ENCODE measurements around the gene KCTD19.
A peak's percentile ranks its signal among the peaks of the same experiment; 100 is the strongest.

KCTD19 gene

DNA sequence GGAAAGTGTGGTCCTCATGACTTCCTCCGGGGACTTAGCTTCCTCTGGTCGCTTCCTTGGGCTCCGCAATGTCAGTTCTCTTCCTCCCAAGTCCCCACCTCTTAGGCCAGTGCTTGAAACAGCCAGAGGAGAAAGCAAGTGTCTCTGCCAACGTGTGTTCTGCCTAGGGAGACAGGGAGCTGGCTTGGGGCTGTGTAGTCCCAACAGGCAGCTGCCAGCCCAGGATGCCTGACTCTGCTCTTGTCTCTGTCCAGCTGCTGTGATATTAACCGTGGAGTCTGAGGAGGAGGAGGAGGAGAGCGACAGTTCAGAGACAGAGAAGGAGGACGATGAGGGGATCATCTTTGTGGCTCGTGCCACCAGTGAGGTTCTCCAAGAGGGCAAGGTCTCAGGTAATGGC lies 60.7 kb downstream of the KCTD19 start:
- Histone ChIP-seq H3K27ac (ENCODE audit: low read depth, low read length) (no peak overlapping the region), H3K9me3 (ENCODE audit: control insufficient read depth, insufficient read depth, low read length) (no peaks in the 10 kb centered on the region), H3K9me2 (replicated peaks; ENCODE audit: control insufficient read depth, low read length) (no peaks in the 10 kb centered on the region), H3K4me1 (ENCODE audit: control insufficient read depth, low read length) (no peaks in the 10 kb centered on the region), H3K36me3 (ENCODE audit: control insufficient read depth, low read length) (no peaks in the 10 kb centered on the region), H3K79me2 (ENCODE audit: control insufficient read depth, low read length) (no peaks in the 10 kb centered on the region), H4K20me1 (ENCODE audit: control insufficient read depth, insufficient read depth, low read depth, low read length) (no peaks in the 10 kb centered on the region), H3K4me3 (ENCODE audit: low read length) (no peak overlapping the region), H3K27me3 (ENCODE audit: control insufficient read depth, low read length) (peaks cover 25% of the 10 kb centered on the region), H3K4me2 (ENCODE audit: low read length) (no peak overlapping the region), H3F3A (ENCODE audit: control insufficient read depth, insufficient read depth) (no peaks in the 10 kb centered on the region)
- no peak for TF ChIP-seq EZH2phosphoT487 (IDR thresholded peaks at IDR 0.05; ENCODE audit: borderline replicate concordance, low read length)
- TF ChIP-seq, protein P1, sequence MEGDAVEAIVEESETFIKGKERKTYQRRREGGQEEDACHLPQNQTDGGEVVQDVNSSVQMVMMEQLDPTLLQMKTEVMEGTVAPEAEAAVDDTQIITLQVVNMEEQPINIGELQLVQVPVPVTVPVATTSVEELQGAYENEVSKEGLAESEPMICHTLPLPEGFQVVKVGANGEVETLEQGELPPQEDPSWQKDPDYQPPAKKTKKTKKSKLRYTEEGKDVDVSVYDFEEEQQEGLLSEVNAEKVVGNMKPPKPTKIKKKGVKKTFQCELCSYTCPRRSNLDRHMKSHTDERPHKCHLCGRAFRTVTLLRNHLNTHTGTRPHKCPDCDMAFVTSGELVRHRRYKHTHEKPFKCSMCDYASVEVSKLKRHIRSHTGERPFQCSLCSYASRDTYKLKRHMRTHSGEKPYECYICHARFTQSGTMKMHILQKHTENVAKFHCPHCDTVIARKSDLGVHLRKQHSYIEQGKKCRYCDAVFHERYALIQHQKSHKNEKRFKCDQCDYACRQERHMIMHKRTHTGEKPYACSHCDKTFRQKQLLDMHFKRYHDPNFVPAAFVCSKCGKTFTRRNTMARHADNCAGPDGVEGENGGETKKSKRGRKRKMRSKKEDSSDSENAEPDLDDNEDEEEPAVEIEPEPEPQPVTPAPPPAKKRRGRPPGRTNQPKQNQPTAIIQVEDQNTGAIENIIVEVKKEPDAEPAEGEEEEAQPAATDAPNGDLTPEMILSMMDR (IDR thresholded peaks at IDR 0.05; ENCODE audit: low read depth, low read length, poor library complexity, severe bottlenecking): no peak

DNA sequence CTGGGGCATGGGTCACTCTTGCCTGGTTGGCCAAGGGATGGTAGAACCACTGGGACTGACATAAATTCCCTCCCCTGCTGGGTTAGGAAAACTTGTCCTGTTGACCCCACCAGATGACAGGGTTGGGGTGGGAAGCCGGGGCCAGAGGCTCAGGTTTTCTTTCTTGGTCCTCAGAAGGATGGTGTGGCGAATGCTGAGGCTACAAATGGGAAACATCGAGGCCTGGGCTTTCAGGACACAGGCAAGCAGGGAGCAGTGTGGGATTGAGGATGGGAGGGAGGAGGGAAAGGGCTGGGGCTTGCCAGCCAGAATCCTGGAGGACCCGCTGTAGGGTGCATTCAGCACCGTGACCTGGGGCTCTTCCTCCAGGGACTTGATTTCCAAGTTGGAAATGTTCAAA lies 61.7 kb downstream of the KCTD19 start:
- Histone ChIP-seq H3F3A (ENCODE audit: control insufficient read depth, insufficient read depth) (no peaks in the 10 kb centered on the region), H3K4me1 (ENCODE audit: control insufficient read depth, low read length) (no peaks in the 10 kb centered on the region), H4K20me1 (ENCODE audit: control insufficient read depth, insufficient read depth, low read depth, low read length) (no peaks in the 10 kb centered on the region), H3K27ac (ENCODE audit: low read depth, low read length) (no peak overlapping the region), H3K9me3 (ENCODE audit: control insufficient read depth, insufficient read depth, low read length) (no peaks in the 10 kb centered on the region), H3K79me2 (ENCODE audit: control insufficient read depth, low read length) (no peaks in the 10 kb centered on the region), H3K9me2 (replicated peaks; ENCODE audit: control insufficient read depth, low read length) (no peaks in the 10 kb centered on the region), H3K27me3 (ENCODE audit: control insufficient read depth, low read length) (peaks cover 25% of the 10 kb centered on the region), H3K4me3 (ENCODE audit: low read length) (no peak overlapping the region), H3K36me3 (ENCODE audit: control insufficient read depth, low read length) (no peaks in the 10 kb centered on the region), H3K4me2 (ENCODE audit: low read length) (no peak overlapping the region)
- no peak for TF ChIP-seq EZH2phosphoT487 (IDR thresholded peaks at IDR 0.05; ENCODE audit: borderline replicate concordance, low read length)
- TF ChIP-seq, protein P1 (IDR thresholded peaks at IDR 0.05; ENCODE audit: low read depth, low read length, poor library complexity, severe bottlenecking): no peak

DNA sequence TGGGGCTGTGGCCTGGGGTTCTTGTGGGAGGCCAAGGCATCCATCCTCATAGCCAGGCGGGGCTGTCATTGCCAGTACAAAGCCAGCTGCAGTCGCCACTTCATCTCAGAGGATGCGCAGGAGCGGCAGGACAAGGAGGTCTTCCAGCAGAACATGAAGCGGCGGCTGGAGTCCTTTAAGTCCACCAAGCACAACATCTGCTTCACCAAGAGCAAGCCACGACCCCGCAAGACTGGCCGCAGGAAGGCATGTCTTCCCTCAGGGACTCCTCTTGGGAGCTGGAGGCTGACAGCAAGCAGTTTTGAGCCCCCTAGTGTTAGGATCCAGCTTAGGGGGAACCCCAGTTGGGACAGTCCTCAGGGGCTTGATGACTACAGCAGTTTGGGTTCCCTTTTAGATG lies 62.3 kb downstream of the KCTD19 start:
- no peaks in the 10 kb centered on the region for H3K79me2 ChIP-seq (ENCODE audit: control insufficient read depth, low read length)
- no peak for TF ChIP-seq EZH2phosphoT487 (IDR thresholded peaks at IDR 0.05; ENCODE audit: borderline replicate concordance, low read length)
- TF ChIP-seq, protein P1 (IDR thresholded peaks at IDR 0.05; ENCODE audit: low read depth, low read length, poor library complexity, severe bottlenecking): peak; percentile 48
- H3K27me3 ChIP-seq (ENCODE audit: control insufficient read depth, low read length): peaks cover 25% of the 10 kb centered on the region
- no peaks in the 10 kb centered on the region for H4K20me1 ChIP-seq (ENCODE audit: control insufficient read depth, insufficient read depth, low read depth, low read length)
- H3K4me2 ChIP-seq (ENCODE audit: low read length): no peak overlapping the region
- no peaks in the 10 kb centered on the region for H3F3A ChIP-seq (ENCODE audit: control insufficient read depth, insufficient read depth)
- no peaks in the 10 kb centered on the region for H3K9me3 ChIP-seq (ENCODE audit: control insufficient read depth, insufficient read depth, low read length)
- no peak overlapping the region for H3K4me3 ChIP-seq (ENCODE audit: low read length)
- H3K36me3 ChIP-seq (ENCODE audit: control insufficient read depth, low read length): no peaks in the 10 kb centered on the region
- H3K9me2 ChIP-seq (replicated peaks; ENCODE audit: control insufficient read depth, low read length): no peaks in the 10 kb centered on the region
- no peaks in the 10 kb centered on the region for H3K4me1 ChIP-seq (ENCODE audit: control insufficient read depth, low read length)
- no peak overlapping the region for H3K27ac ChIP-seq (ENCODE audit: low read depth, low read length)

DNA sequence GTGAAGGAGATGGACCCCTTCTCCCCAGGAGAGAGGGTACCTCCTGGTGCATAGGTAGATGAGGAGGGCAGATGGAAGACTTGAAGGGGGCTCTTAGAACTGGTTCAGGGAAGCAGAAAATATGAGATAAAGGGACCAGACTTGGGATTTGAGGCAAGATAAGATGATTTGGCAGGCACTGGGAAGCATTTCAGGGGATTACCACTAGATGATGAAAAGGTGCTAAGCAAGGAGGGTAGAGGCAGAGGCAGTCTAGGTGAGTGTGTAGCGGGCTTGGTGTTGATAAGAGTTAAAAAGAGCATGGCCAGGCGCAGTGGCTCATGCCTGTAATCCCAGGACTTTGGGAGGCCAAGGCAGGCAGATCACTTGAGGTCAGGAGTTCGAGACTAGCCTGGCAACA lies 63.3 kb downstream of the KCTD19 start:
- Histone ChIP-seq H3K4me1 (ENCODE audit: control insufficient read depth, low read length) (no peaks in the 10 kb centered on the region), H3K9me3 (ENCODE audit: control insufficient read depth, insufficient read depth, low read length) (no peaks in the 10 kb centered on the region), H3F3A (ENCODE audit: control insufficient read depth, insufficient read depth) (no peaks in the 10 kb centered on the region), H3K27ac (ENCODE audit: low read depth, low read length) (no peak overlapping the region), H3K79me2 (ENCODE audit: control insufficient read depth, low read length) (no peaks in the 10 kb centered on the region), H3K4me2 (ENCODE audit: low read length) (no peak overlapping the region), H4K20me1 (ENCODE audit: control insufficient read depth, insufficient read depth, low read depth, low read length) (no peaks in the 10 kb centered on the region), H3K9me2 (replicated peaks; ENCODE audit: control insufficient read depth, low read length) (no peaks in the 10 kb centered on the region), H3K27me3 (ENCODE audit: control insufficient read depth, low read length) (peaks cover 25% of the 10 kb centered on the region), H3K4me3 (ENCODE audit: low read length) (no peak overlapping the region), H3K36me3 (ENCODE audit: control insufficient read depth, low read length) (no peaks in the 10 kb centered on the region)
- TF ChIP-seq, protein P1 (IDR thresholded peaks at IDR 0.05; ENCODE audit: low read depth, low read length, poor library complexity, severe bottlenecking): no peak
- no peak for TF ChIP-seq EZH2phosphoT487 (IDR thresholded peaks at IDR 0.05; ENCODE audit: borderline replicate concordance, low read length)
